Measurements from ENCODE around the gene ARHGAP6. TPM values are rescaled to one million over a fixed set of nuclear protein-coding genes. Genes with fewer than 3 reads are reported as not detected.

ARHGAP6 gene
- total RNA-seq, 1 experiment from 2014 or later: not detected

DNA sequence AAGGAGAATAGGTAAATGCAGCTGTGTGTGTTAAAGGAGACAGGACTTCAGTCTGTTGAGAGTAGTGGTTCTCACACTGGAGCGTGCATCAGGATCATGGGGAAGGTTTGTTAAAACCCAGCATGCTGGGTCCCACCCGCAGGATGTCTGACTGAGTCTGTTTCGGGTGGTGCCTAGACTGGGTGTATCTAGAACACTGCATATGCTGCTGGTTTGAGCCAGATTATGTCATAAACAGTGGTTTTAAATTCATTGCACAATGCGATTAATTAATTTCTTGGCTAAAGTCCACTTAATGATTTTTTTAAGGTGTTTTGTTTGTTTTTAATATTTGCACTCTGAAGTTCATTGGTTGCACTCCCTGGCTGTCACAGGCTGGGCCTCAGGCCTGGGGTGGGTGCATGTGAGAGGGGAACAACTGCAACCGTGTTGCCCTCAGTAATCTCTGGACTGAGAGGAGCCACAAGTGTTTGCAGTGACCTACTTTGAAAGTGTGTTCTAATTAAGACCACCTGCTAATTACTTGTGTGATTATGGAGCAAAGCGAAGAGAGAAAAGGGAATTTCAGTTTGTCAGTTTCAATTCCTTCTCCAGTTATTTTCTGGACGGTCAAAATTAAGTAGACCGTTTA, 546.3 kb downstream of the ARHGAP6 start:
- no peaks in the 10 kb centered on the region for H3K9me2 ChIP-seq (replicated peaks; ENCODE audit: insufficient read depth, low read length)
- H3K4me1 ChIP-seq (ENCODE audit: low read length): no peaks in the 10 kb centered on the region
- H3K9ac ChIP-seq (ENCODE audit: low read length): no peak overlapping the region
- H3K79me2 ChIP-seq (ENCODE audit: low read length): no peaks in the 10 kb centered on the region
- no peaks in the 10 kb centered on the region for H3K27me3 ChIP-seq (ENCODE audit: low read length)
- H2AFZ ChIP-seq (ENCODE audit: low read length): no peak overlapping the region
- no peaks in the 10 kb centered on the region for H4K20me1 ChIP-seq (ENCODE audit: insufficient read depth, low read depth, low read length)
- peaks cover 4% of the 10 kb centered on the region; the same call in 1 of the 2 replicates for H3K36me3 ChIP-seq (ENCODE audit: insufficient read depth, low read length)
- no peak for DNase-seq
- no peak overlapping the region for H3K4me2 ChIP-seq (ENCODE audit: low read depth, low read length, poor library complexity, severe bottlenecking)
- H3K9me3 ChIP-seq (ENCODE audit: low read length): no peaks in the 10 kb centered on the region
- no peak overlapping the region for H3K27ac ChIP-seq (ENCODE audit: low read length)
- no peak overlapping the region for H3K4me3 ChIP-seq (ENCODE audit: low read length)

DNA sequence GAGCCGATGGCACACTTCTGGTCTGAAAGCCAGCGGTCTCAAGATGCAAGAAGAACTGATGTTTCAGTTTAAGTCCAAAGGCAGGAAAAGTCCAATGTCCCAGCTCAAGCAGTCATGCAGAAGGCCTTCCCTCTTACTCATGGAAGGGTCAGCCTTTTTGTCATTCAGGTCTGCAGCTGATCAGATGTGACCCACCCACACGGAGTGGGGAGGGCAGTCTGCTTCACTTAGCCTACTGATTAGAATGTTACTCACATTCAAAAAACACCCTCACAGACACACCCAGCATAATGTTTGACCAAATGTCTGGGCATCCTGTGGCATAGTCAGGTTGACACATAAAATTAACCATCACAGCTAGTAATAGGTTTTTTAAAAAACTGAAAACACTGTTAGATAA, 548.0 kb downstream of the ARHGAP6 start:
- Histone ChIP-seq H3K4me3 (ENCODE audit: low read length) (no peak overlapping the region), H3K79me2 (ENCODE audit: low read length) (peaks cover 12% of the 10 kb centered on the region), H3K9me3 (ENCODE audit: low read length) (no peaks in the 10 kb centered on the region), H3K9ac (ENCODE audit: low read length) (no peak overlapping the region), H3K36me3 (ENCODE audit: insufficient read depth, low read length) (peaks cover 4% of the 10 kb centered on the region; the same call in 1 of the 2 replicates), H3K27me3 (ENCODE audit: low read length) (no peaks in the 10 kb centered on the region), H3K9me2 (replicated peaks; ENCODE audit: insufficient read depth, low read length) (no peaks in the 10 kb centered on the region), H2AFZ (ENCODE audit: low read length) (no peak overlapping the region), H3K4me1 (ENCODE audit: low read length) (peaks cover 11% of the 10 kb centered on the region), H4K20me1 (ENCODE audit: insufficient read depth, low read depth, low read length) (0 out of 2 replicates have a peak, but pooled peaks cover under 1% of the 10 kb centered on the region), H3K4me2 (ENCODE audit: low read depth, low read length, poor library complexity, severe bottlenecking) (no peak overlapping the region), H3K27ac (ENCODE audit: low read length) (no peak overlapping the region)
- DNase-seq: no peak

DNA sequence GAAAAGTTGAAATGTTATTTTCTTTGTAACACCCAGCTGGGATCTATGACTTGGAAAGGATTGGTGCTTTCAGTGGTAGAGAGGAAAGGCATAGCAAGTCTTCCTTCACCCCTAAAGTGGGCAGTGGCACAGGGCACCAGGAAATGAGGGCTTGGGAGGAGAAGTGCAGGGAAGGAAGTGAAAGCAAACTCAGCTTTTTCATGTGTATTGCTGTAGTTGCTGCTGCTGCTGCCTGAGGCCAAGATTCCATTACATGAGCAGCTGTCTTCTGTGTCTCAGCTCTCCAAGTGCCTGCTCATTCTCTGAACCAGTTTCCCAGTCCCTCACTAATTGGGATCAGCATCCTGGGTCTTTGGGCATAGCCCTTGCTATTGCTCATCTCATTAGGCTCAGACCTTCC, 552.0 kb downstream of the ARHGAP6 start:
- peak overlapping the region; percentile 32 for H3K27ac ChIP-seq (ENCODE audit: low read length)
- peak; percentile 45 for DNase-seq
- peak overlapping the region; percentile 79 for H3K4me2 ChIP-seq (ENCODE audit: low read depth, low read length, poor library complexity, severe bottlenecking)
- H2AFZ ChIP-seq (ENCODE audit: low read length): no peak overlapping the region
- no peak overlapping the region for H3K4me3 ChIP-seq (ENCODE audit: low read length)
- peaks cover 7% of the 10 kb centered on the region for H3K9me3 ChIP-seq (ENCODE audit: low read length)
- no peaks in the 10 kb centered on the region for H3K9me2 ChIP-seq (replicated peaks; ENCODE audit: insufficient read depth, low read length)
- no peak overlapping the region for H3K9ac ChIP-seq (ENCODE audit: low read length)
- no peaks in the 10 kb centered on the region for H3K27me3 ChIP-seq (ENCODE audit: low read length)
- peaks cover 11% of the 10 kb centered on the region; the same call in 1 of the 2 replicates for H4K20me1 ChIP-seq (ENCODE audit: insufficient read depth, low read depth, low read length)
- peaks cover 4% of the 10 kb centered on the region; the same call in 1 of the 2 replicates for H3K36me3 ChIP-seq (ENCODE audit: insufficient read depth, low read length)
- peaks cover 35% of the 10 kb centered on the region for H3K79me2 ChIP-seq (ENCODE audit: low read length)
- peaks cover 30% of the 10 kb centered on the region for H3K4me1 ChIP-seq (ENCODE audit: low read length)

DNA sequence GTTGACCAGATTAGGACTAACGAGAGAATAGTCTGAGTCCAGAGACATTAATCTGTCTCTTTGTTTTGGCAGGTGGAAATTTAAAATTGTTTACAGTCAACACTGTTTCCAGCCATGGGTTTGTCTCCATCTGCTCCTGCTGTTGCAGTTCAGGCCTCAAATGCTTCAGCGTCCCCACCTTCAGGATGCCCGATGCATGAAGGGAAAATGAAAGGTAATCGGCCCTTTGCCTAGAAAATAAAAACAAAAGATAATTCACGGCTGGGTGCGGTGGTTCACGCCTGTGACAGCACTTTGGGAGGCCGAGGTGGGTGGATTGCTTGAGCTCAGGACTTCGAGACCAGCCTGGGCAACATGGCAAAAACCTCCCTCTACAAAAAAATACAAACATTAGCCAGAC, 553.8 kb downstream of the ARHGAP6 start:
- H3K9me2 ChIP-seq (replicated peaks; ENCODE audit: insufficient read depth, low read length): no peaks in the 10 kb centered on the region
- no peak for DNase-seq
- peaks cover 7% of the 10 kb centered on the region for H3K9me3 ChIP-seq (ENCODE audit: low read length)
- no peaks in the 10 kb centered on the region; the same call in 1 of the 2 replicates for H3K36me3 ChIP-seq (ENCODE audit: insufficient read depth, low read length)
- no peak overlapping the region for H2AFZ ChIP-seq (ENCODE audit: low read length)
- H3K27ac ChIP-seq (ENCODE audit: low read length): no peak overlapping the region
- peak overlapping the region; percentile 79 for H3K4me2 ChIP-seq (ENCODE audit: low read depth, low read length, poor library complexity, severe bottlenecking)
- peak overlapping the region; percentile 80 for H3K9ac ChIP-seq (ENCODE audit: low read length)
- no peaks in the 10 kb centered on the region for H3K27me3 ChIP-seq (ENCODE audit: low read length)
- H3K4me3 ChIP-seq (ENCODE audit: low read length): peak overlapping the region; percentile 79
- H4K20me1 ChIP-seq (ENCODE audit: insufficient read depth, low read depth, low read length): peaks cover 11% of the 10 kb centered on the region; the same call in 1 of the 2 replicates
- peaks cover 30% of the 10 kb centered on the region for H3K4me1 ChIP-seq (ENCODE audit: low read length)
- H3K79me2 ChIP-seq (ENCODE audit: low read length): peaks cover 35% of the 10 kb centered on the region

DNA sequence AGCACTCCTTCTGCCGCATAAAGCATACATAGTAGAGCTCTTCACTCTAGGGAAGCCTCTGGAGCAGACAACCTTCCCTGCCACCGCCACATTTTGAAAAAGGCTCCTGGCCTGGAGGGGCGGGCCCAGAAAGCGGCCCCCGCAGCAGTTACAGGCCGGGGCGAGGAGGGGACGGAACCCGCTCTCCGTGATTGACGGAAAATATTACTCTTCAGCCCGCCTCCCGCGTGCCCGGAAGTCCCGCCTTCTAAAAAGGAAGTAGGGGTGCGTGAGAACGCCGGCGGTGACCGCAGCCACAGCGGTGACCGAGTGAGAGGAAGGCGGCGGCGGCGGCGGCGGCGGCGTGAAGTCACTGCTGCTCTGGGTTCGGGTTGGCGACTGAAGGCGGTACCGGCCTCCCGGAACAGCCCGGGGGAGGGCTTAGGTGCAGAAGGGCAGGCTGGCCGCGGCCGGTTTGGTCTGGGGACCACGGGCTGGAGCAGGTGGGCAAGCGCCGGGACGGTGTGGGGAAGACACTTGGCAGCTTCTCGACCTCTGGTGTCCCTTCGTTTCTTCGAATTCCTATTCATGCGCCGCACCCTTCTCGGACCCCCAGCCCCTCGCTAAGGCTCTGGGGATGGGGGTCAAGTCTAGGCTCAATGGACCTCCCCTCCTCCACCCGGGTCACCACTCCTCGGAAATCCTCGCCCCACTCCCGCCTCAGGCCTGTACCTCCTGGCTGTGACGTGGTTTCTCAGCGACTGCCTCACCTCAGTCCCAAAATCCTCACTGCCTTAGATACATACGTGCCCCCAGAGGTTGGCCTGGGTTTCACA, 554.5 kb downstream of the ARHGAP6 start, which contains the start of gene HCCS:
TSS of gene HCCS (plus strand) at position 296 of the 815 bp plus-strand sequence. CDS start 729 bp downstream, outside the sequence.
- Histone ChIP-seq H3K4me1 (ENCODE audit: low read length) (peaks cover 30% of the 10 kb centered on the region), H3K36me3 (ENCODE audit: insufficient read depth, low read length) (no peaks in the 10 kb centered on the region; the same call in 1 of the 2 replicates), H4K20me1 (ENCODE audit: insufficient read depth, low read depth, low read length) (peaks cover 11% of the 10 kb centered on the region; the same call in 1 of the 2 replicates), H3K79me2 (ENCODE audit: low read length) (peaks cover 35% of the 10 kb centered on the region), H3K9me2 (replicated peaks; ENCODE audit: insufficient read depth, low read length) (no peaks in the 10 kb centered on the region), H3K4me2 (ENCODE audit: low read depth, low read length, poor library complexity, severe bottlenecking) (peak within 1 kb of the TSS; percentile 79), H3K9ac (ENCODE audit: low read length) (peak within 1 kb of the TSS; percentile 80), H3K9me3 (ENCODE audit: low read length) (peaks cover 7% of the 10 kb centered on the region), H3K27ac (ENCODE audit: low read length) (no peak within 1 kb of the TSS; the same call in 1 of the 2 replicates), H3K4me3 (ENCODE audit: low read length) (peak within 1 kb of the TSS; percentile 79), H3K27me3 (ENCODE audit: low read length) (no peaks in the 10 kb centered on the region), H2AFZ (ENCODE audit: low read length) (peak within 1 kb of the TSS; percentile 51; the same call in 1 of the 2 replicates)
- DNase-seq: peak; percentile 94

DNA sequence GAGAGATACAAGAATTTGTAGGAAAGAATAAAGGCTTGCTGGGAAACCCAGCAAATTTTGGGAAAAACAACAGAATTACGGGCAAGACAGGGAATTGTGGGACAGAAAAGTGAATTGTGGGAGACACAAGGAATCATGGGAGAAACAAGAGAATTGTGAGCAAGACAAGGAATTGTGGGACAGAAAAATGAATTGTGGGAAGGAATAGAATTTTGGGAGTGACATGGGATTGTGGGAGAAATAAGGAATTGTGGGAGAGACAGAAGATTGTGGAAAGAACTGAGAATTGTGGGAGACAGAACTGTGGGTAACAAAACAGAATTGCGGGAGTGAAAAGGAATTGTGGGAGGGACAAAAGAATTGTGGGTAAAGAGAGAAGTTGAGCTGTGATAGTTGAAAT, 555.8 kb downstream of the ARHGAP6 start:
- no peak overlapping the region for H2AFZ ChIP-seq (ENCODE audit: low read length)
- peak overlapping the region; percentile 80 for H3K9ac ChIP-seq (ENCODE audit: low read length)
- H3K9me2 ChIP-seq (replicated peaks; ENCODE audit: insufficient read depth, low read length): no peaks in the 10 kb centered on the region
- no peaks in the 10 kb centered on the region for H3K27me3 ChIP-seq (ENCODE audit: low read length)
- DNase-seq: no peak
- H3K9me3 ChIP-seq (ENCODE audit: low read length): peaks cover 7% of the 10 kb centered on the region
- H3K79me2 ChIP-seq (ENCODE audit: low read length): peaks cover 35% of the 10 kb centered on the region
- no peak overlapping the region for H3K27ac ChIP-seq (ENCODE audit: low read length)
- peak overlapping the region; percentile 79 for H3K4me3 ChIP-seq (ENCODE audit: low read length)
- peak overlapping the region; percentile 79 for H3K4me2 ChIP-seq (ENCODE audit: low read depth, low read length, poor library complexity, severe bottlenecking)
- peaks cover 11% of the 10 kb centered on the region; the same call in 1 of the 2 replicates for H4K20me1 ChIP-seq (ENCODE audit: insufficient read depth, low read depth, low read length)
- no peaks in the 10 kb centered on the region for H3K36me3 ChIP-seq (ENCODE audit: insufficient read depth, low read length)
- H3K4me1 ChIP-seq (ENCODE audit: low read length): peaks cover 30% of the 10 kb centered on the region

DNA sequence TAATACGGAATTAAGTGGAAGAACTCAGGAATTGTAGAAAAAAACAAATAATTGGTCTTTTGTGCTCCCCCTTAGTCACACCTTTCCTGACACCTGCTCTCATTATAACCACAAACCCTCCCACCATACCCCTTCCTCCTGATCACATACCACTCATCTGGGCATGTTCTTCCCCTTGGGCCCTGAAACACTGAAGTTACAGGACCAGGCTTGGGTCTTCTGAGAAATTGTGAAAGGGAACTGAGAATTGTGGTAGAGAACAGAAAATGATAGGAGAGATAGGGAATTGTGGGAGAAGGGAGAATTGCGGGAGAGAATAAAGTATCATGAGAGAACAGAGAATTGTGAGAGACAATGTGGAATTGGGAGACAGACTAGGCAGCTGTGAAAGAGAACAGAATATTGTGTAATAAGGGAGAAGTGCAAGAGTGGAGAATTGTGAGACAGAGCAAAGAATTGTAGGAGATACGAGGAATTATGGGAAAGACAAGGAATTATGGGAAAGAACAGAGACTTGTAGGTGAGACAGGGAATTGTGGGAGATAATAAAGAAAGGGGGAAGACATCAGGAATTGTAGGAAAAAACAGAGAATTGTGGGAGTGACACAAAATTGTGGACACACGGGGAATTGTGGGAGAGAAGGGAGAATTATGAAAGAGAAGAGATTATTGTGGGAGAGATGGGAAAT, 557.3 kb downstream of the ARHGAP6 start:
- Histone ChIP-seq H3K9me3 (ENCODE audit: low read length) (peaks cover 7% of the 10 kb centered on the region), H3K9me2 (replicated peaks; ENCODE audit: insufficient read depth, low read length) (no peaks in the 10 kb centered on the region), H3K4me1 (ENCODE audit: low read length) (peaks cover 25% of the 10 kb centered on the region), H3K36me3 (ENCODE audit: insufficient read depth, low read length) (no peaks in the 10 kb centered on the region), H3K79me2 (ENCODE audit: low read length) (peaks cover 29% of the 10 kb centered on the region), H3K4me2 (ENCODE audit: low read depth, low read length, poor library complexity, severe bottlenecking) (no peak overlapping the region), H3K9ac (ENCODE audit: low read length) (no peak overlapping the region), H3K4me3 (ENCODE audit: low read length) (no peak overlapping the region), H3K27ac (ENCODE audit: low read length) (no peak overlapping the region), H4K20me1 (ENCODE audit: insufficient read depth, low read depth, low read length) (peaks cover 11% of the 10 kb centered on the region; the same call in 1 of the 2 replicates), H3K27me3 (ENCODE audit: low read length) (no peaks in the 10 kb centered on the region), H2AFZ (ENCODE audit: low read length) (no peak overlapping the region)
- DNase-seq: no peak

All from Karpas-422 (cell line).